ENCODE data around the gene PTGES3. TPM values are rescaled to one million over a fixed set of nuclear protein-coding genes. Genes with fewer than 3 reads are reported as not detected.

The PTGES3 gene
- total and polyA plus RNA-seq, 10 of the 15 experiments (the other 5 are each of a cell fraction or from before 2014, with no cell fraction given): 117 to 520 (median 175) TPM

DNA sequence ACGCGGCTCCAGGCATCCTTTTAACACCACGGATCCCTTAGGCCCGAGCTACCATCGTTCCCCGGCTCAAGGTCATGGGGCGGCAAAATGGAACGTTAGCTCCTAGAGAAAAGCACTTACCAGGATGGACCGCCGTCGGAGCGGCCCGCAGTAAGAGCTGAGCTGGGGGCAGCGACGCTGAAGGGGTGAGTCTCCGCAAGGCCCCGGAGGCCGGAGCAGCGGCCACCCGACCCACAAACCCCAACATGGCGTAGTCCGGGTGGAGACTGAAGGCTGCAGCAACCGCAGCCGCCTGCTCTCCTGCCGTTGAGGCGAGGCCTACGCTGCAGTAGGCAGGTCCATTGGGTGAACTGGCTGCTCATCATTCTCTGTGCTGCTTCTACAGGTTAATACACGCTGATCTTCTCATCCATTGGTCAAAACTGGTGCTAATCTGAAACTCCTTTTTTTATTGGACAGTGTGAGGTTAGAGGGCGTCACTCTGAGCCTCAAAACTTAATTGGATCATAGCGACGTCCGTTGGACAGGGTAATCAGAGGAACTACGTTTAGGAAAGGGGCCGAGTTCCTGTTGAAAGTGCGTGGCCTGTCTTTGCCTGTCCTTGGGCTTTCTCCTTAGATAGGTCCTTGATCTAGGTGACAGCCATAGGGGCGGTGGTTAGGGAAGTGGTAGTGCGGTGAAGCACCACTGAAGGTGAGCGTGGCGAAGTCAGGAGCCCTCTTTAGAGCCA, 42.2 kb downstream of the PTGES3 start, which contains the start of gene ATP5F1B (continued):
- TF ChIP-seq, protein P1, sequence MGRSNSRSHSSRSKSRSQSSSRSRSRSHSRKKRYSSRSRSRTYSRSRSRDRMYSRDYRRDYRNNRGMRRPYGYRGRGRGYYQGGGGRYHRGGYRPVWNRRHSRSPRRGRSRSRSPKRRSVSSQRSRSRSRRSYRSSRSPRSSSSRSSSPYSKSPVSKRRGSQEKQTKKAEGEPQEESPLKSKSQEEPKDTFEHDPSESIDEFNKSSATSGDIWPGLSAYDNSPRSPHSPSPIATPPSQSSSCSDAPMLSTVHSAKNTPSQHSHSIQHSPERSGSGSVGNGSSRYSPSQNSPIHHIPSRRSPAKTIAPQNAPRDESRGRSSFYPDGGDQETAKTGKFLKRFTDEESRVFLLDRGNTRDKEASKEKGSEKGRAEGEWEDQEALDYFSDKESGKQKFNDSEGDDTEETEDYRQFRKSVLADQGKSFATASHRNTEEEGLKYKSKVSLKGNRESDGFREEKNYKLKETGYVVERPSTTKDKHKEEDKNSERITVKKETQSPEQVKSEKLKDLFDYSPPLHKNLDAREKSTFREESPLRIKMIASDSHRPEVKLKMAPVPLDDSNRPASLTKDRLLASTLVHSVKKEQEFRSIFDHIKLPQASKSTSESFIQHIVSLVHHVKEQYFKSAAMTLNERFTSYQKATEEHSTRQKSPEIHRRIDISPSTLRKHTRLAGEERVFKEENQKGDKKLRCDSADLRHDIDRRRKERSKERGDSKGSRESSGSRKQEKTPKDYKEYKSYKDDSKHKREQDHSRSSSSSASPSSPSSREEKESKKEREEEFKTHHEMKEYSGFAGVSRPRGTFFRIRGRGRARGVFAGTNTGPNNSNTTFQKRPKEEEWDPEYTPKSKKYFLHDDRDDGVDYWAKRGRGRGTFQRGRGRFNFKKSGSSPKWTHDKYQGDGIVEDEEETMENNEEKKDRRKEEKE (IDR thresholded peaks at IDR 0.05): no peak
- TF ChIP-seq SREBF2 (IDR thresholded peaks at IDR 0.05; ENCODE audit: low read length): no peak
- TF ChIP-seq TCF7 (IDR thresholded peaks at IDR 0.05; ENCODE audit: borderline replicate concordance): no peak
- peak; percentile 41; the same call in 1 of the 2 replicates for TF ChIP-seq FOXM1 (IDR thresholded peaks at IDR 0.05; ENCODE audit: low read depth, low read length)
- TF ChIP-seq YY1 (IDR thresholded peaks at IDR 0.05; ENCODE audit: low read depth, low read length): peak; percentile 94
- no peak for TF ChIP-seq HDAC6 (IDR thresholded peaks at IDR 0.05; ENCODE audit: unreplicated experiment)
- no peak for TF ChIP-seq IRF4 (IDR thresholded peaks at IDR 0.05; ENCODE audit: low read depth, low read length)
- no peak; the same call in 1 of the 2 replicates for TF ChIP-seq SIN3A (IDR thresholded peaks at IDR 0.05; ENCODE audit: low read depth, low read length)
- no peak for TF ChIP-seq ZNF384 (IDR thresholded peaks at IDR 0.05; ENCODE audit: borderline replicate concordance, low read depth, low read length)
- no peak for TF ChIP-seq TBL1XR1 (IDR thresholded peaks at IDR 0.05; ENCODE audit: low read depth, low read length)
- peak; percentile 56 for TF ChIP-seq MAX (IDR thresholded peaks at IDR 0.05; ENCODE audit: low read depth, low read length)
- no peak; the same call in none of the 2 replicates for TF ChIP-seq NR2C1 (IDR thresholded peaks at IDR 0.05)
- peak; percentile 100 for TF ChIP-seq FOS (IDR thresholded peaks at IDR 0.05; ENCODE audit: borderline replicate concordance, extremely low read depth, insufficient read length)
- TF ChIP-seq MXI1 (IDR thresholded peaks at IDR 0.05; ENCODE audit: low read depth, low read length): peak; percentile 85
- TF ChIP-seq KAT2A (conservative IDR thresholded peaks at IDR 0.05; ENCODE audit: control insufficient read depth, low read depth, low read length): no peak
- no peak; the same call in 1 of the 2 replicates for TF ChIP-seq NFIC (IDR thresholded peaks at IDR 0.05; ENCODE audit: low read depth, low read length)
- peak; percentile 57; the same call in 1 of the 2 replicates for TF ChIP-seq RFX5 (IDR thresholded peaks at IDR 0.05; ENCODE audit: low read depth, low read length)
- TF ChIP-seq NR2F1 (conservative IDR thresholded peaks at IDR 0.05): peak; percentile 70
- TF ChIP-seq GATAD2B (conservative IDR thresholded peaks at IDR 0.05; ENCODE audit: low read depth): no peak
- peak; percentile 87; the same call in 1 of the 2 replicates for TF ChIP-seq CHD1 (IDR thresholded peaks at IDR 0.05; ENCODE audit: low read depth, low read length)
- TF ChIP-seq STAT3 (IDR thresholded peaks at IDR 0.05; ENCODE audit: low read depth, low read length): no peak
- TF ChIP-seq, protein P2, sequence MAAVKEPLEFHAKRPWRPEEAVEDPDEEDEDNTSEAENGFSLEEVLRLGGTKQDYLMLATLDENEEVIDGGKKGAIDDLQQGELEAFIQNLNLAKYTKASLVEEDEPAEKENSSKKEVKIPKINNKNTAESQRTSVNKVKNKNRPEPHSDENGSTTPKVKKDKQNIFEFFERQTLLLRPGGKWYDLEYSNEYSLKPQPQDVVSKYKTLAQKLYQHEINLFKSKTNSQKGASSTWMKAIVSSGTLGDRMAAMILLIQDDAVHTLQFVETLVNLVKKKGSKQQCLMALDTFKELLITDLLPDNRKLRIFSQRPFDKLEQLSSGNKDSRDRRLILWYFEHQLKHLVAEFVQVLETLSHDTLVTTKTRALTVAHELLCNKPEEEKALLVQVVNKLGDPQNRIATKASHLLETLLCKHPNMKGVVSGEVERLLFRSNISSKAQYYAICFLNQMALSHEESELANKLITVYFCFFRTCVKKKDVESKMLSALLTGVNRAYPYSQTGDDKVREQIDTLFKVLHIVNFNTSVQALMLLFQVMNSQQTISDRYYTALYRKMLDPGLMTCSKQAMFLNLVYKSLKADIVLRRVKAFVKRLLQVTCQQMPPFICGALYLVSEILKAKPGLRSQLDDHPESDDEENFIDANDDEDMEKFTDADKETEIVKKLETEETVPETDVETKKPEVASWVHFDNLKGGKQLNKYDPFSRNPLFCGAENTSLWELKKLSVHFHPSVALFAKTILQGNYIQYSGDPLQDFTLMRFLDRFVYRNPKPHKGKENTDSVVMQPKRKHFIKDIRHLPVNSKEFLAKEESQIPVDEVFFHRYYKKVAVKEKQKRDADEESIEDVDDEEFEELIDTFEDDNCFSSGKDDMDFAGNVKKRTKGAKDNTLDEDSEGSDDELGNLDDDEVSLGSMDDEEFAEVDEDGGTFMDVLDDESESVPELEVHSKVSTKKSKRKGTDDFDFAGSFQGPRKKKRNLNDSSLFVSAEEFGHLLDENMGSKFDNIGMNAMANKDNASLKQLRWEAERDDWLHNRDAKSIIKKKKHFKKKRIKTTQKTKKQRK (IDR thresholded peaks at IDR 0.05; ENCODE audit: low read depth, low read length): peak; percentile 99
- TF ChIP-seq CBX5 (IDR thresholded peaks at IDR 0.05; ENCODE audit: low read depth): no peak
- peak; percentile 76; the same call in 1 of the 2 replicates for TF ChIP-seq RB1 (IDR thresholded peaks at IDR 0.05; ENCODE audit: borderline replicate concordance)
- no peak for TF ChIP-seq SMARCA5 (IDR thresholded peaks at IDR 0.05)
- peak; percentile 98 for TF ChIP-seq POLR2AphosphoS2 (IDR thresholded peaks at IDR 0.05; ENCODE audit: low read depth, low read length)
